ENCODE results near the gene SCN10A.

The SCN10A gene

GRCh38 chr3:38717355-38718240 lies 98.4 kb downstream of the SCN10A start:
- peak; percentile 83 for DNase-seq

- DNase-seq, result no peak
These were observed 102.9 kb downstream of the SCN10A start for GRCh38 chr3:38713121-38713520.

- no peak for DNase-seq
These were observed 104.7 kb downstream of the SCN10A start for GRCh38 chr3:38711321-38711720.

GRCh38 chr3:38707730-38708129 lies 108.3 kb downstream of the SCN10A start:
- peak; percentile 29 for DNase-seq

- DNase-seq, result no peak
These were observed 109.1 kb downstream of the SCN10A start for GRCh38 chr3:38706961-38707360.

GRCh38 chr3:38702231-38702630 lies 113.8 kb downstream of the SCN10A start:
- no peak for DNase-seq

- no peak for DNase-seq
These were observed 117.3 kb downstream of the SCN10A start for GRCh38 chr3:38698760-38699159.

GRCh38 chr3:38698061-38698460 lies 118.0 kb downstream of the SCN10A start:
- DNase-seq, result no peak

- DNase-seq, result no peak
These were observed 120.0 kb downstream of the SCN10A start for GRCh38 chr3:38696034-38696433.

GRCh38 chr3:38690185-38690584 lies 125.8 kb downstream of the SCN10A start:
- DNase-seq, result no peak

GRCh38 chr3:38689774-38690173 lies 126.2 kb downstream of the SCN10A start:
- DNase-seq, result no peak

- DNase-seq, result no peak
These were observed 126.7 kb downstream of the SCN10A start for GRCh38 chr3:38689346-38689745.

GRCh38 chr3:38687321-38687720 lies 128.7 kb downstream of the SCN10A start:
- no peak for DNase-seq

- DNase-seq, result no peak
These were observed 131.5 kb downstream of the SCN10A start for GRCh38 chr3:38684546-38684945.

GRCh38 chr3:38669668-38670067 lies 146.3 kb downstream of the SCN10A start:
- DNase-seq, result no peak

GRCh38 chr3:38662544-38662943 lies 153.5 kb downstream of the SCN10A start:
- DNase-seq, result peak; percentile 23

GRCh38 chr3:38658841-38659240 lies 157.2 kb downstream of the SCN10A start:
- DNase-seq, result no peak

GRCh38 chr3:38657369-38657768 lies 158.6 kb downstream of the SCN10A start:
- DNase-seq, result no peak

GRCh38 chr3:38655708-38656300 lies 160.2 kb downstream of the SCN10A start:
- DNase-seq, result peak; percentile 55

GRCh38 chr3:38653685-38654537 lies 162.1 kb downstream of the SCN10A start:
- no peak for DNase-seq

GRCh38 chr3:38652934-38653333 lies 163.1 kb downstream of the SCN10A start:
- no peak for DNase-seq

GRCh38 chr3:38651153-38651789 lies 164.7 kb downstream of the SCN10A start:
- DNase-seq, result peak; percentile 71

All from hematopoietic multipotent progenitor cell treated with erythropoietin and hydrocortisone succinate and interleukin-3 and kit ligand, for 8 days (in vitro differentiated cells).